Measurements from ENCODE around the gene CHST11.

DNA sequence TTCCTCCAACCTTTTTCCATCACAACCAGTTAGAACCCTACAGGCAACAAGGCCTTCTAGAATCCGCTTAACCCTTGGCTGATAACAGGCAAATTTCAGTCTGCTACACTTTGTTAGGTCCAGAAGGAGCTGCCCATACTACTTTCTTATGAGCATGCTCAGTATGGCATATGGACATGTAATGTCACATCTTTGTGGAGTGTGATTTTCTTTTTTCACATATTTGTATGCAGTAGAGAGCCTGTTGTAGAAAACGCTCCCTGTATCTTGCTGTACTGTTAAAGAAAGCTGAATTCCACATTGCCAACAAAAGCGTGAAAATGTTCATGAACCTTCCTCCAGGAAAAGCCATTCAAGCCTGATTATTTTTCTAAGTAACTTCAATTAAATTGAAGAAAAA is 304.9 kb downstream of the CHST11 start:
- no peak for TF ChIP-seq POLR2A (IDR thresholded peaks at IDR 0.05)
- TF ChIP-seq, protein P1, sequence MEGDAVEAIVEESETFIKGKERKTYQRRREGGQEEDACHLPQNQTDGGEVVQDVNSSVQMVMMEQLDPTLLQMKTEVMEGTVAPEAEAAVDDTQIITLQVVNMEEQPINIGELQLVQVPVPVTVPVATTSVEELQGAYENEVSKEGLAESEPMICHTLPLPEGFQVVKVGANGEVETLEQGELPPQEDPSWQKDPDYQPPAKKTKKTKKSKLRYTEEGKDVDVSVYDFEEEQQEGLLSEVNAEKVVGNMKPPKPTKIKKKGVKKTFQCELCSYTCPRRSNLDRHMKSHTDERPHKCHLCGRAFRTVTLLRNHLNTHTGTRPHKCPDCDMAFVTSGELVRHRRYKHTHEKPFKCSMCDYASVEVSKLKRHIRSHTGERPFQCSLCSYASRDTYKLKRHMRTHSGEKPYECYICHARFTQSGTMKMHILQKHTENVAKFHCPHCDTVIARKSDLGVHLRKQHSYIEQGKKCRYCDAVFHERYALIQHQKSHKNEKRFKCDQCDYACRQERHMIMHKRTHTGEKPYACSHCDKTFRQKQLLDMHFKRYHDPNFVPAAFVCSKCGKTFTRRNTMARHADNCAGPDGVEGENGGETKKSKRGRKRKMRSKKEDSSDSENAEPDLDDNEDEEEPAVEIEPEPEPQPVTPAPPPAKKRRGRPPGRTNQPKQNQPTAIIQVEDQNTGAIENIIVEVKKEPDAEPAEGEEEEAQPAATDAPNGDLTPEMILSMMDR (IDR thresholded peaks at IDR 0.05): no peak
